T-cell (primary cell): ENCODE results near the gene ADPRHL1. TPM values are rescaled to one million over a fixed set of nuclear protein-coding genes. Genes with fewer than 3 reads are reported as not detected.

Experiments
- ATAC-seq, 4 experiments: fragments of 200-7000 bp in 3 of 4; fragments of 150-1000 bp in 1 of 4; cut with Tn5 transposase; replicated peaks in 1 of 4; 1 replicate in 3 of 4; 2 replicates in 1 of 4; pipeline ENCODE4 v1.10.0; 2021; ENCODE audit warnings: moderate library complexity in 3 of 4, mild to moderate bottlenecking in 2 of 4, moderate number of reproducible peaks in 1 of 4
- CTCF ChIA-PET, 2 donors: fragments of 300-600 bp; sonication (Branson Sonifier 250); formaldehyde crosslinking; loops; one replicate each; lab custom pipeline; 2022; ENCODE audit warnings: antibody characterized with exemption in 2 of 2; lab: Charles Lee
- POLR2A ChIA-PET, 2 donors: fragments of 300-600 bp; sonication (Branson Sonifier 250); formaldehyde crosslinking; loops; one replicate each; lab custom pipeline; 2022; ENCODE audit warnings: antibody characterized with exemption in 2 of 2; lab: Charles Lee
- DNase-seq, 35 experiments: peaks; one replicate each; pipeline versions ENCODE4 v3.0.0 to v3.0.0-alpha.2; 2013 to 2023
- H3K27ac ChIP-seq: one replicate; pipeline ENCODE4 v1.5.1; 2013; ENCODE audit warnings: low read length
- H3K27me3 ChIP-seq, 2 experiments: replicated peaks in 1 of 2; 1 replicate in 1 of 2; 2 replicates in 1 of 2; pipeline versions ENCODE4 v1.6.1 to v1.7.0; 2013; ENCODE audit warnings: low read length in 1 of 2, mixed read lengths in 1 of 2; ENCODE audit not compliant: control insufficient read depth in 2 of 2, insufficient read depth in 2 of 2; ENCODE audit errors: extremely low read depth in 1 of 2
- H3K36me3 ChIP-seq, 2 donors: 1 replicate in 1 of 2; 2 replicates in 1 of 2; pipeline versions ENCODE4 v1.6.1 to v1.7.0; 2013; ENCODE audit warnings: low read length in 1 of 2; ENCODE audit not compliant: control insufficient read depth in 2 of 2, insufficient read depth in 1 of 2; ENCODE audit errors: extremely low read depth in 1 of 2
- H3K4me1 ChIP-seq, 2 experiments: 1 replicate in 1 of 2; 2 replicates in 1 of 2; pipeline versions ENCODE4 v1.6.1 to v1.7.0; 2013; ENCODE audit warnings: low read length in 2 of 2, mixed read lengths in 1 of 2; ENCODE audit not compliant: insufficient read depth in 2 of 2, control insufficient read depth in 1 of 2; ENCODE audit errors: extremely low read depth in 1 of 2
- H3K4me3 ChIP-seq, 2 donors: 1 replicate in 1 of 2; 2 replicates in 1 of 2; pipeline versions ENCODE4 v1.5.1 to v1.7.0; 2013; ENCODE audit warnings: mild to moderate bottlenecking in 2 of 2, low read length in 1 of 2, moderate library complexity in 1 of 2; ENCODE audit not compliant: control insufficient read depth in 1 of 2; ENCODE audit errors: extremely low read depth in 1 of 2
- H3K9me3 ChIP-seq: 2 replicates; pipeline ENCODE4 v1.7.0; 2013
- H3K27ac Mint-ChIP-seq, 2 donors: one replicate each; pipeline ENCODE4 v1.8.0; 2020 to 2021; ENCODE audit warnings: mild to moderate bottlenecking in 2 of 2, mixed read lengths in 2 of 2
- H3K27me3 Mint-ChIP-seq, 2 donors: one replicate each; pipeline ENCODE4 v1.8.0; 2021 to 2022; ENCODE audit warnings: mixed read lengths in 2 of 2
- H3K36me3 Mint-ChIP-seq: one replicate; pipeline ENCODE4 v1.8.0; 2021; ENCODE audit warnings: mixed read lengths
- H3K4me1 Mint-ChIP-seq, 3 donors: one replicate each; pipeline ENCODE4 v1.8.0; 2020 to 2022; ENCODE audit warnings: mixed read lengths in 3 of 3, mild to moderate bottlenecking in 1 of 3
- H3K4me3 Mint-ChIP-seq, 3 donors: one replicate each; pipeline ENCODE4 v1.8.0; 2020 to 2022; ENCODE audit warnings: mild to moderate bottlenecking in 3 of 3, mixed read lengths in 3 of 3, moderate library complexity in 3 of 3
- H3K9me3 Mint-ChIP-seq, 3 donors: one replicate each; pipeline ENCODE4 v1.8.0; 2020 to 2022; ENCODE audit warnings: mixed read lengths in 3 of 3
- WGBS: methylation state at CpG from one replicate; pipeline ENCODE4 v1.1.5; 2013; ENCODE audit warnings: missing lambda C conversion rate; ENCODE audit not compliant: insufficient coverage; 5-methylcytosine and 5-hydroxymethylcytosine counted together
- total RNA-seq, 35 experiments: library from RNA in 6 of 35; stranded (reverse) in 6 of 35; fragments of 120-200 nt in 1 of 35; gene quantifications; one replicate each; pipeline versions ENCODE4 v1.2.1 to v1.2.4 and lab custom pipeline; 2013 to 2026

The ADPRHL1 gene
- total RNA-seq, 5 donors from 2014 or later (not counting 1 experiment from before 2014, with no cell fraction given), result 0.37 to 1.7 (median 0.92) TPM

GRCh38 chr13:113360446-113360845 is 92.8 kb downstream of the ADPRHL1 start:
- Histone ChIP-seq H3K27me3 (peaks cover 0 to 47% of the 10 kb centered on the region in 2 experiments), H3K4me1 (peaks cover 0 to 14% of the 10 kb centered on the region in 2 experiments), H3K36me3 (no peaks in the 10 kb centered on the region), H3K27ac (no peak overlapping the region), H3K4me3 (no peak overlapping the region), H3K9me3 (no peaks in the 10 kb centered on the region)
- H3K36me3 Mint-ChIP-seq, result no peaks in the 10 kb centered on the region
- ATAC-seq, result no peak
- ChIA-PET CTCF (no interaction called here), POLR2A (interaction anchor here in 1 of 2 donors (0.7 kb wide), 1 partner anchor 12 kb away, joined by 3 read pairs; no protein-coding TSS in a partner anchor)
- 91% methylated on average over 6 of the region's 6 CpGs for WGBS
- no peaks in the 10 kb centered on the region for H3K9me3 Mint-ChIP-seq
- DNase-seq, result no peak
- no peak overlapping the region for H3K27ac Mint-ChIP-seq
- peaks cover 6 to 22% of the 10 kb centered on the region in 2 donors for H3K27me3 Mint-ChIP-seq
- H3K4me1 Mint-ChIP-seq, result peaks cover 0 to 11% (median 8%) of the 10 kb centered on the region in 3 donors
- H3K4me3 Mint-ChIP-seq, result no peak overlapping the region

- no peak overlapping the region for H3K4me3 Mint-ChIP-seq
- H3K4me1 Mint-ChIP-seq, result peaks cover 0 to 7% (median 5%) of the 10 kb centered on the region in 3 donors
- DNase-seq (no peak), ATAC-seq (no peak)
- Histone ChIP-seq H3K4me3 (no peak overlapping the region), H3K4me1 (peaks cover 0 to 9% of the 10 kb centered on the region in 2 experiments), H3K9me3 (no peaks in the 10 kb centered on the region), H3K36me3 (no peaks in the 10 kb centered on the region), H3K27ac (no peak overlapping the region), H3K27me3 (peaks cover 0 to 41% of the 10 kb centered on the region in 2 experiments)
- POLR2A ChIA-PET, result no interaction called here
- H3K27ac Mint-ChIP-seq, result no peak overlapping the region
- 77% methylated on average over 6 of the region's 11 CpGs for WGBS
- CTCF ChIA-PET, result no interaction called here
- no peaks in the 10 kb centered on the region for H3K9me3 Mint-ChIP-seq
- no peaks in the 10 kb centered on the region for H3K36me3 Mint-ChIP-seq
- peaks cover 6 to 18% of the 10 kb centered on the region in 2 donors for H3K27me3 Mint-ChIP-seq
Observed at GRCh38 chr13:113359571-113359970, 93.7 kb downstream of the ADPRHL1 start.

- ATAC-seq (no peak), DNase-seq (no peak)
- WGBS, result no CpG with 5 or more reads among the region's 6 CpGs
- Histone ChIP-seq H3K27ac (no peak overlapping the region), H3K9me3 (no peaks in the 10 kb centered on the region), H3K36me3 (no peaks in the 10 kb centered on the region), H3K27me3 (peaks cover 0 to 42% of the 10 kb centered on the region in 2 experiments), H3K4me3 (no peak overlapping the region), H3K4me1 (peaks cover 0 to 5% of the 10 kb centered on the region in 2 experiments)
- H3K4me3 Mint-ChIP-seq, result no peak overlapping the region
- no peaks in the 10 kb centered on the region for H3K9me3 Mint-ChIP-seq
- no peak overlapping the region for H3K27ac Mint-ChIP-seq
- ChIA-PET CTCF (no interaction called here), POLR2A (interaction anchor here in 1 of 2 donors (0.6 kb wide), 1 partner anchor 53 kb away, joined by 6 read pairs; no protein-coding TSS in a partner anchor)
- H3K4me1 Mint-ChIP-seq, result peaks cover 0 to 7% (median 5%) of the 10 kb centered on the region in 3 donors
- no peaks in the 10 kb centered on the region for H3K36me3 Mint-ChIP-seq
- peaks cover 6 to 18% of the 10 kb centered on the region in 2 donors for H3K27me3 Mint-ChIP-seq
Observed at GRCh38 chr13:113358653-113359190, 94.6 kb downstream of the ADPRHL1 start.

- no peaks in the 10 kb centered on the region for H3K36me3 ChIP-seq
- ChIA-PET CTCF (interaction anchor here in 1 of 2 donors (0.7 kb wide), 1 partner anchor 91 kb away, joined by 4 read pairs; no protein-coding TSS in a partner anchor), POLR2A (no interaction called here)
- H3K4me1 ChIP-seq, result no peaks in the 10 kb centered on the region
- H3K4me3 ChIP-seq, result no peak overlapping the region
- WGBS, result 91% methylated on average over 4 of the region's 5 CpGs
- Mint-ChIP-seq H3K27ac (no peak overlapping the region), H3K27me3 (peaks cover 6 to 17% of the 10 kb centered on the region in 2 donors), H3K9me3 (no peaks in the 10 kb centered on the region), H3K36me3 (no peaks in the 10 kb centered on the region), H3K4me1 (peaks cover 0 to 5% (median 4%) of the 10 kb centered on the region in 3 donors), H3K4me3 (no peak overlapping the region)
- H3K9me3 ChIP-seq, result no peaks in the 10 kb centered on the region
- DNase-seq (no peak), ATAC-seq (no peak)
- H3K27ac ChIP-seq, result no peak overlapping the region
- H3K27me3 ChIP-seq, result peaks cover 0 to 40% of the 10 kb centered on the region in 2 experiments
Observed at GRCh38 chr13:113357529-113357928, 95.8 kb downstream of the ADPRHL1 start.

GRCh38 chr13:113356596-113356995 is 96.7 kb downstream of the ADPRHL1 start:
- peaks cover 6 to 11% of the 10 kb centered on the region in 2 donors for H3K27me3 Mint-ChIP-seq
- CTCF ChIA-PET, result interaction anchor here in 1 of 2 donors (0.7 kb wide), 1 partner anchor 90 kb away, joined by 4 read pairs; no protein-coding TSS in a partner anchor
- 56% methylated on average over 4 of the region's 4 CpGs for WGBS
- POLR2A ChIA-PET, result no interaction called here
- H3K9me3 ChIP-seq, result no peaks in the 10 kb centered on the region
- H3K4me3 ChIP-seq, result no peak overlapping the region
- no peaks in the 10 kb centered on the region for H3K9me3 Mint-ChIP-seq
- no peak overlapping the region for H3K4me3 Mint-ChIP-seq
- ATAC-seq, result no peak
- H3K36me3 Mint-ChIP-seq, result no peaks in the 10 kb centered on the region
- DNase-seq, result no peak
- H3K36me3 ChIP-seq, result no peaks in the 10 kb centered on the region
- H3K4me1 ChIP-seq, result no peaks in the 10 kb centered on the region
- peaks cover 0 to 36% of the 10 kb centered on the region in 2 experiments for H3K27me3 ChIP-seq
- H3K4me1 Mint-ChIP-seq, result peaks cover 0 to 5% (median 2%) of the 10 kb centered on the region in 3 donors
- H3K27ac ChIP-seq, result no peak overlapping the region
- no peak overlapping the region for H3K27ac Mint-ChIP-seq

- Histone ChIP-seq H3K4me3 (no peak overlapping the region), H3K27me3 (peaks cover 0 to 37% of the 10 kb centered on the region in 2 experiments), H3K4me1 (no peaks in the 10 kb centered on the region), H3K27ac (no peak overlapping the region), H3K36me3 (no peaks in the 10 kb centered on the region), H3K9me3 (no peaks in the 10 kb centered on the region)
- Mint-ChIP-seq H3K9me3 (no peaks in the 10 kb centered on the region), H3K27me3 (peaks cover 6 to 11% of the 10 kb centered on the region in 2 donors), H3K36me3 (no peaks in the 10 kb centered on the region), H3K4me1 (no peaks in the 10 kb centered on the region), H3K4me3 (no peak overlapping the region), H3K27ac (no peak overlapping the region)
- ATAC-seq (no peak), DNase-seq (no peak)
- ChIA-PET CTCF (no interaction called here), POLR2A (no interaction called here)
- 92% methylated on average over 5 of the region's 10 CpGs for WGBS
Observed at GRCh38 chr13:113355621-113356020, 97.7 kb downstream of the ADPRHL1 start.
